ENCODE data around the gene LSS.
A peak's percentile ranks its signal among the peaks of the same experiment; 100 is the strongest.

The LSS gene

GRCh38 chr21:46211786-46212720, 16.5 kb downstream of the LSS start:
- 0 out of 2 replicates have a peak overlapping the region, but pooled peaks have one; percentile 31 for H3K27ac ChIP-seq
- no peak for DNase-seq (ENCODE audit: low read depth, low spot score)
- H3K9me3 ChIP-seq (ENCODE audit: low read depth, low read length) = no peaks in the 10 kb centered on the region
- peaks cover 40% of the 10 kb centered on the region; the same call in 1 of the 2 replicates for H3K36me3 ChIP-seq (ENCODE audit: insufficient read depth, low read length)
- H3K9ac ChIP-seq (ENCODE audit: insufficient read length) = no peak overlapping the region
- TF ChIP-seq FOXP2 (optimal IDR thresholded peaks at IDR 0.05; ENCODE audit: control extremely low read depth, extremely low read length, insufficient read depth) = no peak
- TF ChIP-seq EZH2 (IDR thresholded peaks at IDR 0.05) = no peak
- TF ChIP-seq POLR2AphosphoS5 (IDR thresholded peaks at IDR 0.05; ENCODE audit: borderline replicate concordance, low read depth, low read length) = no peak
- no peak overlapping the region for H3K4me3 ChIP-seq

DNA sequence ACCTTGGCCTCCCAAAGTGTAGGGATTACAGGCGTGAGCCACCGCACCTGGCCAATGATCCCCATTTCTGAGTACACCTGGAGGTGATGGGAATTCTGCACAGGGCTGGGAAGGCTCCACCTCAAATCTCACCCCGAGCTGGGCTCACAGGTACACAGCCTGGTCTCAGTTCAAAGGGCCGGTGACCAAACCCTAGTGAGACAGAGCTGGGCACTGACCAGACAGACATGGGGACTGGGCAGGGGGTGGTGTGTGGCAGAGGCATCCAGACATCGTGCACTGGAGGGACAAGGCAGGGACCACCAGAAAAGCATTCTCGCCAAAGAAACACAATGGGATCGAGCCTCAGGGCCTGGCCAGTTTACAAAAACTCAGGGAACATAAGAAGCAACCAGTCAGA, 17.2 kb downstream of the LSS start:
- Histone ChIP-seq H3K4me3 (no peak overlapping the region), H3K9me3 (ENCODE audit: low read depth, low read length) (no peaks in the 10 kb centered on the region), H3K27ac (no peak overlapping the region), H3K36me3 (ENCODE audit: insufficient read depth, low read length) (peaks cover 44% of the 10 kb centered on the region; the same call in 1 of the 2 replicates), H3K9ac (ENCODE audit: insufficient read length) (no peak overlapping the region)
- no peak for DNase-seq (ENCODE audit: low read depth, low spot score)
- TF ChIP-seq EZH2 (IDR thresholded peaks at IDR 0.05) = no peak
- no peak for TF ChIP-seq POLR2AphosphoS5 (IDR thresholded peaks at IDR 0.05; ENCODE audit: borderline replicate concordance, low read depth, low read length)
- TF ChIP-seq FOXP2 (optimal IDR thresholded peaks at IDR 0.05; ENCODE audit: control extremely low read depth, extremely low read length, insufficient read depth) = no peak

DNA sequence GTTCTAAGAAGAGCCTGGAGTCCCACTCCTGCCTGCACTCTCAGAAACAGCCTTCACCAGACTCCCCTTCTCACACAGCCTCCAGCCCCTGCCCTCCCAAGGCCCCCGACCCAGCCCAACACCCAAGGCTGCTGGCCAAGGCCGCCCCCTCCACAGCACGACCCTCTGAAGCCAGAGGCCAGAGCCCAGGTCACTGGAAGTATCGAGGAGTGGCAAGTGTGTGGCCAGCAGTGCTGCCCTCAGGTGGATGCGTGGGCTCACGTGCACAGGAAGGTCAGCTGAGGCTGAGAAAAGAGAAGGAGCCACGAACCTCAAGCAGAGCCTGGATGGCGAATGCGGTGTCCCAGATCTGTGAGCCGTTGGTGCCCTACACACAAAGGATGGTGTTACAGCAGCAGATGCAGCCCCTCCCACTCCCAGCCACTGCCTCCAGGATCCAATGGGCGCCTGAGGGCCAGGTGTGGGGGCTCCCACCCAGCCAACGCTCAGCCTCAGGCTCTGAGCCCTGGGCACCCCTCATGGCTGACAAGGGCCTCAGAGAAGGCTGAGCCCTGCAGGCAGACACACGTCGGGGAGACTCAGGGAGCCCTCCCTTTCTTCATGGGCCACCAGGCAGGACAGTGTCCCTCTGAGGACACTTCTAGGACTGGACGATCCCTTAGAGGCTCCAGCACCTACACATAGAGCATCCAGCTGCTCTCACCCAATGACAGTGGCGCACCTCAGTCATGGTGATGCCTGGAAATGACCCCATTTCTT, 18.0 kb downstream of the LSS start:
- peaks cover 49% of the 10 kb centered on the region; the same call in 1 of the 2 replicates for H3K36me3 ChIP-seq (ENCODE audit: insufficient read depth, low read length)

DNA sequence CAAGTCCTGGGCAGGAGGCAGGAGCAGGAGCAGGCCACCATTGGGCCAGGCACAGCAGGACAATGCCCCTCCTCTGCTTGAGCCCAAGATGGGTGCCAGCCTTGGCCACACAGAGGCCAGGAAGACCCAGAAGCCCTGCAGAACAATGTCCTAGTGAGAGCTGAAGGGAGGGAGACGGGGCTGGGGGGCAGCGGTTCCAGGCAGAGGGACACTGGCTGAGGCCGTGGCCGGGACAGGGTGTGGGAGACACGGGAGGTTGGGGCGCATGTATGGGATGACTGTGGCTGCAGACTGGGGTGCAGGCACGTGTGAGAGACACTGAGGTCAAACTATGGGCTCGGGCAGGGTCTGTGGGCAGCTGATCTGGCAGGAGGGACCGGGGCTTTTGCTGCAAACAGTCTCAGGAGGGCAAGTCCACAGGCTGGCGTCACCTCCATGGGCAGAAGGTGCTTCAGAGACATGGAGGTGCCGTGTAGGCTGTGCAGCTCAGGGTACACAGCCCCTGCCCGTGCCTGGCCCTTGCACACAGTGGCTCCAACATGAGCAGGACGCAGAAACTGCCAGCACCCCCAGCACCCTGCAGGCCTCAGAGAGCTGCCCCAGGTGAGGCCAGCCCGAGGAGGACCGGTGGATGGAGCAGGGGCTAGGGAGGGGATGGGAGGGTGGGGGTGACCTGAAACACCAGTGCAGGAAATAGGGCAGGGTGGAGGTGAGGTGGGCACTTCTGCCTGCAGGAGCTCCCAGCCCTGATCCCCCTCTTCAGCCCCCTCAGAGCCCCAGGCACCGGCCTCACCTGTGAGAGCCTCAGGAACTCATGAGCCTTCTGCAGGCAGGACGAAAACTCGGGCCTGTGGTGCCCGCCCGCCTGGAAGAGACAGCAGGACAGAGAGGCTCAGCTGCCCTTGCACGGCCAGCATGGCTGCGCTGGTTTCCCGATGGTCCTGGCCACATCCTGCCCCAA, 19.5 kb downstream of the LSS start:
- no peak for TF ChIP-seq EZH2 (IDR thresholded peaks at IDR 0.05)
- no peak for TF ChIP-seq FOXP2 (optimal IDR thresholded peaks at IDR 0.05; ENCODE audit: control extremely low read depth, extremely low read length, insufficient read depth)
- no peak for TF ChIP-seq POLR2AphosphoS5 (IDR thresholded peaks at IDR 0.05; ENCODE audit: borderline replicate concordance, low read depth, low read length)
- no peak overlapping the region for H3K9ac ChIP-seq (ENCODE audit: insufficient read length)
- H3K4me3 ChIP-seq = no peak overlapping the region
- no peaks in the 10 kb centered on the region for H3K9me3 ChIP-seq (ENCODE audit: low read depth, low read length)
- no peak for DNase-seq (ENCODE audit: low read depth, low spot score)
- peaks cover 63% of the 10 kb centered on the region for H3K36me3 ChIP-seq (ENCODE audit: insufficient read depth, low read length)
- no peak overlapping the region for H3K27ac ChIP-seq

More for the DNA sequence above, 18.0 kb downstream of the LSS start:
- Histone ChIP-seq H3K9me3 (ENCODE audit: low read depth, low read length) (no peaks in the 10 kb centered on the region), H3K27ac (no peak overlapping the region), H3K4me3 (no peak overlapping the region), H3K9ac (ENCODE audit: insufficient read length) (no peak overlapping the region)
- TF ChIP-seq EZH2 (IDR thresholded peaks at IDR 0.05) (no peak), FOXP2 (optimal IDR thresholded peaks at IDR 0.05; ENCODE audit: control extremely low read depth, extremely low read length, insufficient read depth) (no peak), POLR2AphosphoS5 (IDR thresholded peaks at IDR 0.05; ENCODE audit: borderline replicate concordance, low read depth, low read length) (no peak)
- no peak for DNase-seq (ENCODE audit: low read depth, low spot score)

DNA sequence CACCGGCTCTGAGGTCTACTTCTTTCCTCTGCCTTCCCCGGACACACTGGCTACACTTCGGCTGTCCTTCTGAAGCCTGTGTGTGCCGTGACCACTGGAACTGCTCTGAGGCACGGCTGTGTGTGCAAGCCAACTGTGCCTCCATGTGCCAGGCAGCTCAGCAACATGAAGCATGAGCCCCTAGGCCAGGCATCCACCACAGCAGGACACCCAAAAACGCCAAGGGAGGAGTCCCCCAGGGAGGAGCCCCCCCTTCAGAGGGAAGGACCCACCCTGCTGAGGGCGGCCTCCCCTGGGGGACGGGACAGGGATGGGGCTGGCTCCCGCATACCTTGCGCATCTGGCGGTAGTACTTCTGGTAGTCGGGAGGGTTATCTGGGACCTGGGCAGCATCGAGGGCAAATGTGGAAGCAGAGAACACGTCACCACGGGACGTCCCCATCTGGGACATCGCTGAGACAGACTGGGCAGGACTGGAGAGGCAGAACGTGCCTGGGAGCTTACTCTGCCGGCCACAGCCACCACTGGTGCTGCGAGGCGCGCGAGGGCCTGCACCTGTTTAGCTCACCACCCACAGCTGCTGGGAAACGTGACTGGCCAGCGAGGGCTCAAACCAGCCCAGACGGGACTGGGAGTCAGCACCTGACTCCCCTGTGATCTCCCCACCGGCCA, 20.5 kb downstream of the LSS start:
- Histone ChIP-seq H3K9me3 (ENCODE audit: low read depth, low read length) (no peaks in the 10 kb centered on the region), H3K36me3 (ENCODE audit: insufficient read depth, low read length) (peaks cover 73% of the 10 kb centered on the region), H3K27ac (no peak overlapping the region), H3K4me3 (no peak overlapping the region), H3K9ac (ENCODE audit: insufficient read length) (no peak overlapping the region)
- TF ChIP-seq FOXP2 (optimal IDR thresholded peaks at IDR 0.05; ENCODE audit: control extremely low read depth, extremely low read length, insufficient read depth) (no peak), POLR2AphosphoS5 (IDR thresholded peaks at IDR 0.05; ENCODE audit: borderline replicate concordance, low read depth, low read length) (no peak), EZH2 (IDR thresholded peaks at IDR 0.05) (no peak)
- no peak for DNase-seq (ENCODE audit: low read depth, low spot score)

DNA sequence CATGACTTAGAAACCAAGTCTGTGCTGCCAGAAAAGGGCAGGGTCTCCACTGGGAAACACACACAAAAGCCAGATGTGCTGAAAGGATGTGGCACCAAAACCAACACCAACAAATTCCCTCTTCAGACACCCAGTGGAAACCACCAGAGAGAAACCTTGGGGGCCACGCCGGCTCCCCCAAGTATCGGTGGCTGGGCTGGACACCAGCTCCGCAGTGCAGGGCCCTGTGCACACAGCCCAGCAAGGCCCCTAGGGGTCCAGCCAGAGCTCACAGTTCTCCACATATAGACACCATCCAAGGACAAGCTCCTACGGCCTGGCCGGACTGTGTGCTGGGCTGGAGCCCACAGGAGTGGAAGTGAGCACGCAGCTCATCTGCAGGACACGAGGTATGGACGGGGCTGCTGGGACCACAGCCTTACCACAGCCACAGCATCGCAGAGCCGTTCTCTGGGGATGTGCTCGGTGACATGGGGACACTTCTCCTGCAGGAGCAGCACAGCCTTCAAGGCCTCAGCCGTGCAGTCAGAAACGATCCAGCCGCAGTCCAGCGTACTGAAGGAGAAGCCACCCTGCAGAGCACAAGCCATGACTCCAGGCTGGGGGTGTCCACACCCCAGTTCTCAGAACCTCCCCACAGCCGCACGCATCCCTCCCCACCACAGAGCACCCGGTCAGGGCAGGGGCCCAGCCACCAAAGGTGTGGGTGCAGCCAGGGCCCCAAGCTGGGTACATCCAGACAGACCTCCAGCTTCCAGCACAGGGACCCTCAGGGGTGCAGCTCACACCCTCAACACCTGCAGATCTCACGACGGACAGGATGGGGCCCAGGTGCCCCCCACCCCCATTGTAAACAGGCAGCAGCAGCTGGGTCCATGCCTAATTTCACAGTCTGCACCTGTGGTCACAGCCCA, 21.3 kb downstream of the LSS start:
- Histone ChIP-seq H3K4me3 (no peak overlapping the region), H3K36me3 (ENCODE audit: insufficient read depth, low read length) (peaks cover 74% of the 10 kb centered on the region), H3K9ac (ENCODE audit: insufficient read length) (no peak overlapping the region), H3K9me3 (ENCODE audit: low read depth, low read length) (no peaks in the 10 kb centered on the region), H3K27ac (no peak overlapping the region)
- TF ChIP-seq POLR2AphosphoS5 (IDR thresholded peaks at IDR 0.05; ENCODE audit: borderline replicate concordance, low read depth, low read length) = no peak
- TF ChIP-seq FOXP2 (optimal IDR thresholded peaks at IDR 0.05; ENCODE audit: control extremely low read depth, extremely low read length, insufficient read depth) = no peak
- TF ChIP-seq EZH2 (IDR thresholded peaks at IDR 0.05) = no peak
- DNase-seq (ENCODE audit: low read depth, low spot score) = no peak
